ENCODE measurements around the gene HAAO. TPM values are rescaled to one million over a fixed set of nuclear protein-coding genes. Genes with fewer than 3 reads are reported as not detected.

The HAAO gene
- total and polyA plus RNA-seq, 5 donors: 3.5 to 5.9 (median 4.6) TPM

- DNase-seq: no peak
- no peaks in the 10 kb centered on the region for H3K9me3 ChIP-seq (ENCODE audit: control insufficient read depth, low read length)
- no peak overlapping the region for H3K27ac ChIP-seq (ENCODE audit: low read length)
- ATAC-seq: no peak
- WGBS: 95% methylated on average over 9 of the region's 9 CpGs
- intact Hi-C loops (cut with DNase I): no loop called here
- no peaks in the 10 kb centered on the region for H3K4me1 ChIP-seq (ENCODE audit: control insufficient read depth, insufficient read depth, low read length)
- no peaks in the 10 kb centered on the region for H3K27me3 ChIP-seq (ENCODE audit: control insufficient read depth, insufficient read depth)
- H3K4me3 ChIP-seq (ENCODE audit: low read length): no peak overlapping the region
These were observed 8.9 kb downstream of the HAAO start for GRCh38 chr2:42783511-42783910.

- intact Hi-C loops (cut with DNase I): no loop called here
- no peak overlapping the region for H3K27ac ChIP-seq (ENCODE audit: low read length)
- H3K27me3 ChIP-seq (ENCODE audit: control insufficient read depth, insufficient read depth): no peaks in the 10 kb centered on the region
- WGBS: 89% methylated on average over 1 of the region's 1 CpG
- ATAC-seq (no peak), DNase-seq (no peak)
- H3K4me1 ChIP-seq (ENCODE audit: control insufficient read depth, insufficient read depth, low read length): no peaks in the 10 kb centered on the region
- H3K9me3 ChIP-seq (ENCODE audit: control insufficient read depth, low read length): no peaks in the 10 kb centered on the region
- no peak overlapping the region for H3K4me3 ChIP-seq (ENCODE audit: low read length)
These were observed 11.2 kb downstream of the HAAO start for GRCh38 chr2:42781181-42781580.

DNA sequence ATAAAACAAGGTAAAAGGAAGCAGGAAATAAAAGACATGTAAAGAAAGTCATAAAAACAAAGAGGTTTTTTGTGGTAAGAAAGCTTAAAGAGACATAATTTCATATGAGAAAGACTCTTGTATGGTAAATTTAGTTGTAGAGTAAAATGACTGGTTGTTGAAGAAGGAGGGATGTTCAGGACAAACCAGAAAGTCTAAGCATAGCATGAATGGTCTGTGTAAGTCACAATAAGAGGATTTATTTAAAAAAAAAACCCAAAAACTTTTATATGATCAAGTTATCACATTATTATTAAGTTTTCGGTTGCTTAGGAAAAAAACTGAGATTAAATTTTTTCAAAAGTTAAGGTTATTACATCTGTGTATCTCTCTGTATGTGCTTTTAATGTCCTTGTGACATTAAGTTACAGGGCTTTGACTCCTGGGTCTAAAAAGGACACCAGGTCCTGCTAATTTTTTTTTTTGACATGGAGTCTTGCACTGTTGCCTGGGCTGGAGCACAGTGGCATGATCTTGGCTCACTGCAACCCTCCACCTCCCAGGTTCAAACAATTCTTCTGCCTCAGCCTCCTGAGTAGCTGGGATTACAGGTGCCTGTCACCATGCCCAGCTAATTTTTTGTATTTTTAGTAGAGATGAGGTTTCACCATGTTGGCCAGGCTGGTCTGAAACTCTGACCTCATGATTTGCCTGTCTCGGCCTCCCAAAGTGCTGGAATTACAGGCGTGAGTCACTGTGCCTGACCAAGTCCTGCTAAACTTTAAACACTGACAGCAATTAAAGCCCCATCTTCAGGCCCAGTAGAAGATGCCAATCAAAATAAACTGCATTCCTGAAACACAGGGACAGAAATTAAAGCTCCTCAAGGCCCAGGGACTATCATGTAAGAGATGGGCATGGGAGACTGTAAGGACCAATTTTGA is 14.2 kb downstream of the HAAO start:
- no peaks in the 10 kb centered on the region for H3K4me1 ChIP-seq (ENCODE audit: control insufficient read depth, insufficient read depth, low read length)
- intact Hi-C loops (cut with DNase I): no loop called here
- no peaks in the 10 kb centered on the region for H3K27me3 ChIP-seq (ENCODE audit: control insufficient read depth, insufficient read depth)
- no peak overlapping the region for H3K4me3 ChIP-seq (ENCODE audit: low read length)
- 97% methylated on average over 3 of the region's 3 CpGs for WGBS
- no peak overlapping the region for H3K27ac ChIP-seq (ENCODE audit: low read length)
- no peak for ATAC-seq
- no peaks in the 10 kb centered on the region for H3K9me3 ChIP-seq (ENCODE audit: control insufficient read depth, low read length)
- no peak for DNase-seq

- ATAC-seq (no peak), DNase-seq (no peak)
- Histone ChIP-seq H3K9me3 (ENCODE audit: control insufficient read depth, low read length) (no peaks in the 10 kb centered on the region), H3K4me3 (ENCODE audit: low read length) (no peak overlapping the region), H3K27ac (ENCODE audit: low read length) (no peak overlapping the region), H3K4me1 (ENCODE audit: control insufficient read depth, insufficient read depth, low read length) (no peaks in the 10 kb centered on the region), H3K27me3 (ENCODE audit: control insufficient read depth, insufficient read depth) (no peaks in the 10 kb centered on the region)
- intact Hi-C loops (cut with DNase I): no loop called here
- 80% methylated on average over 3 of the region's 3 CpGs for WGBS
These were observed 16.6 kb downstream of the HAAO start for GRCh38 chr2:42775810-42776209.

GRCh38 chr2:42775186-42775585 is 17.2 kb downstream of the HAAO start:
- Histone ChIP-seq H3K9me3 (ENCODE audit: control insufficient read depth, low read length) (no peaks in the 10 kb centered on the region), H3K27ac (ENCODE audit: low read length) (no peak overlapping the region), H3K27me3 (ENCODE audit: control insufficient read depth, insufficient read depth) (no peaks in the 10 kb centered on the region), H3K4me1 (ENCODE audit: control insufficient read depth, insufficient read depth, low read length) (no peaks in the 10 kb centered on the region), H3K4me3 (ENCODE audit: low read length) (no peak overlapping the region)
- DNase-seq: no peak
- intact Hi-C loops (cut with DNase I): no loop called here
- WGBS: 72% methylated on average over 2 of the region's 2 CpGs
- no peak for ATAC-seq

- no peak overlapping the region for H3K27ac ChIP-seq (ENCODE audit: low read length)
- DNase-seq: no peak
- no peaks in the 10 kb centered on the region for H3K9me3 ChIP-seq (ENCODE audit: control insufficient read depth, low read length)
- intact Hi-C loops (cut with DNase I): no loop called here
- ATAC-seq: no peak
- 83% methylated on average over 5 of the region's 5 CpGs for WGBS
- no peaks in the 10 kb centered on the region for H3K4me1 ChIP-seq (ENCODE audit: control insufficient read depth, insufficient read depth, low read length)
- H3K27me3 ChIP-seq (ENCODE audit: control insufficient read depth, insufficient read depth): no peaks in the 10 kb centered on the region
- H3K4me3 ChIP-seq (ENCODE audit: low read length): no peak overlapping the region
These were observed 20.7 kb downstream of the HAAO start for GRCh38 chr2:42771546-42772153.

DNA sequence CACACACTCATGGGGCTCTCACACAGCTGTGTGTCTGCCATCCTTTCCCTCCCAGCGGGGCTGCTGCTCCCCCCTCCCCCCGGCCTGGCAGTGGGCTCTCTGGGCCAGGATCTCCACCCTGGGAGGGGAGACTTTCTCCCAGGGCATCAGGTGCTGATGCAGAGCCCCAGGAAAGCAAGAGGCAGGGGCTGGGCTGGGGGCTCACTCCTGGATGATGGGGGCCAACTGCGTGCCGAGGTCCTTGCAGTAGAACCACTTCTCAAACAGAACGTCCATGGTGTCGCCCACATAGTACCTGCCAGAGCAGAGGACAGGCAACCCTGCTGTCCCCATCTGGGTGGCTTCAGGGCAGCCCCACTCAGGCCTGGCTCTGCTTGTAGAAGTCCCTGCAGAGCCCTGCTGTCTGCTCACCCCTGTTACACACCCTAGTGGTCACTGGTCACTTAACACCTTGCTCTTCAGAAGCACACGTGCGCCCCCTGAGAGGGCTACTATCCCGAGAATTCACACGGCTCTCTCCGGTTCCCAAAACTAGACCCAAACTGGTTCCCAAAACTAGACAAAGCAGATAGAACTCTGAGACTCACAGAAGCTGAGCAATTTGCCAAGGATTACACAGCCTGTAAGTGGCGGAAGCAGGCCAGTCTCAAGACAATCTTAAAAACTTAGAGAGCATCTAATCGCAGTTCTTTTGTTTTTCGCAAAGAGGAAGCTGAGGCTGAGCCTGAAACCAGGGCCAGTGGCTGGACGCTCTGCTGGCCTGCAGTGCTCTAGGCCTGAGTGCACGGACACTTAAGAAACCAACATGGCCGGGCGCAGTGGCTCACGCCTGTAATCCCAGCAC is 21.9 kb downstream of the HAAO start:
- intact Hi-C loops (cut with DNase I): no loop called here
- 69% methylated on average over 19 of the region's 19 CpGs for WGBS
- no peaks in the 10 kb centered on the region for H3K9me3 ChIP-seq (ENCODE audit: control insufficient read depth, low read length)
- H3K4me3 ChIP-seq (ENCODE audit: low read length): no peak overlapping the region
- no peaks in the 10 kb centered on the region for H3K27me3 ChIP-seq (ENCODE audit: control insufficient read depth, insufficient read depth)
- H3K4me1 ChIP-seq (ENCODE audit: control insufficient read depth, insufficient read depth, low read length): no peaks in the 10 kb centered on the region
- peak in 2 of 3 donors; percentile 67 to 70 for DNase-seq
- no peak overlapping the region for H3K27ac ChIP-seq (ENCODE audit: low read length)
- peak; percentile 67 to 77 for ATAC-seq

DNA sequence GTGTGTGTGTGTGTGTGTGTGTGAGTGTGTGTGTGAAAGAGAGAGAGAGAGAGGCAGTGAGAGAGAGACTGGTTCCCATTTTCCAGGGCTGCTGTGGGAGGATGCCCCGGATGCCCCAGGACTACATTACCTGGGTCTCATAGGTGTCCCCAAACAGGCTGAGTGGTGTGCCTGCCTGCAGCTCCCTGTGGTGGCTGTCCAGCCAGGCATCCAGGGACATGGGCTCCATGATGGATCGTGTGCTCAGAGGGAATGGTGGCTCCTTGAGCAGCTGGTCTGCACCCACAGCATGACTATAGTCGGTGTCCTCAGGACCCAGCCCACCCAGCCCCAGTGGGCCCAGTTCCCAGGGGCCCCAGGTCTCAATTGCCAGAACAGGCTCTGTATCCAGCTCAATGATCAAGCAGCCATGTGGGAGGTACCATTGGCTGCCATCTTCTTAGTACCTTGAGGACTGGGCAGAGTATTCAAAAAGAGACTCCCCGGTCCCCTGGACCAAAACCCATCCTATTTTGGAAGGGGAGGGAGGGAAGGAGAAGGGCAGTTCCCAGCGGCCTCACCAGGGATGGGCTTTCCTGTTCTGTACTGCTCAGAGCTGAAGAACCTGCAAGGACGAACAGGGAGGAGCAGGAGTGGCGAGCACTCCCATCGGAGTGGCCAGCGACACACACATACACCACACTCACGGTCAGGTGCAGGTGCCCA is 22.6 kb downstream of the HAAO start:
- Histone ChIP-seq H3K4me1 (ENCODE audit: control insufficient read depth, insufficient read depth, low read length) (no peaks in the 10 kb centered on the region), H3K9me3 (ENCODE audit: control insufficient read depth, low read length) (no peaks in the 10 kb centered on the region), H3K27ac (ENCODE audit: low read length) (no peak overlapping the region), H3K27me3 (ENCODE audit: control insufficient read depth, insufficient read depth) (no peaks in the 10 kb centered on the region), H3K4me3 (ENCODE audit: low read length) (no peak overlapping the region)
- WGBS: 93% methylated on average over 10 of the region's 10 CpGs
- intact Hi-C loops (cut with DNase I): no loop called here
- DNase-seq (peak in 1 of 3 donors; percentile 36), ATAC-seq (peak in 1 of 2 donors; percentile 7)

DNA sequence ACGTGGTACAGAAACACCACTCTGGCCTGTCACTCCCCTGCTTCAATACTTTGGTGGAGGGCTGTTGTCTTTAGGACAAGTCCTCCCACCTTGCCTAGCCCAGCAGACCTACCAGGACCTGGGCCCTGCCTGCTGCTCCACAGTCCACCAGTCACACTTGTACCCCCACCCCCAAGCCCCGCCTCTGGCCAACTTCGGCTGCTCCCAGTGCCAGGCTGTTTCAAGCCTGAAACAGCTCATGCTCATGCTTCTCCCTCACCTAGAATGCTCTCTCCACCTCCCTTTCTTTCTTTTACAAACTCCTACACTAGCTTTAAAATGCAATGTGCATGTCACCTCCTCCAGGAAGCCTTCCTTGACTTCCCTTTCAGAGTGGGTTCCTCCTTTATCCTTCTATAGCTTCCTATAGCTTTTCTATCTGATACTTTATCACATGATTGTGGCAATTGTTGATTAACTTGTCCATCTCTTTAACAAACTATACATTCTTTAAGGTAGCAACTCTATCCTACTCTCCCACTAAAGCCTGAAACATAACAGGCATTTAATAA is 23.6 kb downstream of the HAAO start:
- DNase-seq (no peak), ATAC-seq (no peak)
- Histone ChIP-seq H3K27me3 (ENCODE audit: control insufficient read depth, insufficient read depth) (no peaks in the 10 kb centered on the region), H3K4me1 (ENCODE audit: control insufficient read depth, insufficient read depth, low read length) (no peaks in the 10 kb centered on the region), H3K4me3 (ENCODE audit: low read length) (no peak overlapping the region), H3K9me3 (ENCODE audit: control insufficient read depth, low read length) (no peaks in the 10 kb centered on the region), H3K27ac (ENCODE audit: low read length) (no peak overlapping the region)
- intact Hi-C loops (cut with DNase I): no loop called here
- 64% methylated on average over 3 of the region's 3 CpGs for WGBS

DNA sequence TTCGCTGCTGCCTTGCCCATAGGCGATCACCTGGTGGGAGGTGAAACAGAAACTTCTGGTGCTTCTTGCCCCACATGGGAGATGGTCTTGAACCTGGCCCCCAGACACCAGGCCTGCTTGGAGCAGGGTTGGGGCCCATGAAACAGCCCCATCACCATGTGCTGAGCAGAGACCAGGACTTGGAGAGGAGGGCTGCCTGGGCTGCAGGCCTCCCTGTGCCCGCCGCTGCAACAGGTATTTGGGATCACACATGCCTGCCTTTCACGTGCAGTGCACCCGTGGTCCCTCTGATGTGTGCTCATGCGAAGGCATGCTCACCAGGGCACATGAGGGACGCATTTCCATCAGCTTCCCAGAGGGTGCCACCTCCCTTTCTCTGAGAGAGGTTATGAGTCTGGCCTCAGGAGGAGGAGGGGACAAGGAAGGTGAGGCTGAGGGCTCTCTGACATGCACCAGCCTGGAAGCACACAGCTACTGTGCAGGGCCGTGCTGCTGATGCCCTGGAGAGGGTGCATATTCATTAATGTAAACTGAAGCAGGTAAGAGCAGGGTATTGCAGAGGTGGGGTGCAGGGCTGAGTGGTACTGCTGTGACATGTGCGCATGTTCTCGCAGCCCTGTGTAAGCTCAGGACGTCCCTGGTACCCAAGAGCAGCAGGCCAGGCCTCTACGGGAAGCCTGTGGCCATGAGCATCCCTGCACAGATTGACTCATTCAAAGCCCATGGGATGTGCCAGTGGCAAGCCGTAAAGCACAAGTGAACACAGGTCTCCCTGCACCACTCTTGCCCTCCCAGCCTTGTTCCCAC is 24.3 kb downstream of the HAAO start:
- WGBS: 80% methylated on average over 14 of the region's 14 CpGs
- Histone ChIP-seq H3K27me3 (ENCODE audit: control insufficient read depth, insufficient read depth) (no peaks in the 10 kb centered on the region), H3K4me1 (ENCODE audit: control insufficient read depth, insufficient read depth, low read length) (no peaks in the 10 kb centered on the region), H3K27ac (ENCODE audit: low read length) (no peak overlapping the region), H3K9me3 (ENCODE audit: control insufficient read depth, low read length) (no peaks in the 10 kb centered on the region), H3K4me3 (ENCODE audit: low read length) (no peak overlapping the region)
- intact Hi-C loops (cut with DNase I): no loop called here
- DNase-seq: peak in 1 of 3 donors; percentile 32
- ATAC-seq: no peak
